ENCODE data around the gene POLR1E. TPM values are rescaled to one million over a fixed set of nuclear protein-coding genes. Genes with fewer than 3 reads are reported as not detected.
A peak's percentile ranks its signal among the peaks of the same experiment; 100 is the strongest.

Gene POLR1E, protein sequence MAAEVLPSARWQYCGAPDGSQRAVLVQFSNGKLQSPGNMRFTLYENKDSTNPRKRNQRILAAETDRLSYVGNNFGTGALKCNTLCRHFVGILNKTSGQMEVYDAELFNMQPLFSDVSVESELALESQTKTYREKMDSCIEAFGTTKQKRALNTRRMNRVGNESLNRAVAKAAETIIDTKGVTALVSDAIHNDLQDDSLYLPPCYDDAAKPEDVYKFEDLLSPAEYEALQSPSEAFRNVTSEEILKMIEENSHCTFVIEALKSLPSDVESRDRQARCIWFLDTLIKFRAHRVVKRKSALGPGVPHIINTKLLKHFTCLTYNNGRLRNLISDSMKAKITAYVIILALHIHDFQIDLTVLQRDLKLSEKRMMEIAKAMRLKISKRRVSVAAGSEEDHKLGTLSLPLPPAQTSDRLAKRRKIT
- total RNA-seq (10 to 100 TPM; 11.2 to 24.8 (median 12.8) TPM), polyA plus RNA-seq (10 to 100 TPM in 1 of 2 donors, 1 to 10 TPM in 1; 6.9 to 27.0 TPM)
- long read RNA-seq, donor 1, transcript POLR1E-202 (12 exons, 1,868 nt) = major isoform, 17 of 21 reads
- long read RNA-seq, donor 1, partial matches to known transcripts = 2 of 21 reads
- long read RNA-seq, donor 1, other reads (novel, unspliced or antisense) = 1 of 21 reads
- long read RNA-seq, donor 2, transcript POLR1E-202 (12 exons, 1,868 nt) = major isoform, 45 of 52 reads
- long read RNA-seq, donor 2, partial matches to known transcripts = 0 of 52 reads
- long read RNA-seq, donor 2, other reads (novel, unspliced or antisense) = 4 of 52 reads
- long read RNA-seq, donor 3, transcript POLR1E-202 (12 exons, 1,868 nt) = major isoform, 9 of 12 reads
- long read RNA-seq, donor 3, partial matches to known transcripts = 1 of 12 reads
- long read RNA-seq, donor 3, other reads (novel, unspliced or antisense) = 2 of 12 reads

DNA sequence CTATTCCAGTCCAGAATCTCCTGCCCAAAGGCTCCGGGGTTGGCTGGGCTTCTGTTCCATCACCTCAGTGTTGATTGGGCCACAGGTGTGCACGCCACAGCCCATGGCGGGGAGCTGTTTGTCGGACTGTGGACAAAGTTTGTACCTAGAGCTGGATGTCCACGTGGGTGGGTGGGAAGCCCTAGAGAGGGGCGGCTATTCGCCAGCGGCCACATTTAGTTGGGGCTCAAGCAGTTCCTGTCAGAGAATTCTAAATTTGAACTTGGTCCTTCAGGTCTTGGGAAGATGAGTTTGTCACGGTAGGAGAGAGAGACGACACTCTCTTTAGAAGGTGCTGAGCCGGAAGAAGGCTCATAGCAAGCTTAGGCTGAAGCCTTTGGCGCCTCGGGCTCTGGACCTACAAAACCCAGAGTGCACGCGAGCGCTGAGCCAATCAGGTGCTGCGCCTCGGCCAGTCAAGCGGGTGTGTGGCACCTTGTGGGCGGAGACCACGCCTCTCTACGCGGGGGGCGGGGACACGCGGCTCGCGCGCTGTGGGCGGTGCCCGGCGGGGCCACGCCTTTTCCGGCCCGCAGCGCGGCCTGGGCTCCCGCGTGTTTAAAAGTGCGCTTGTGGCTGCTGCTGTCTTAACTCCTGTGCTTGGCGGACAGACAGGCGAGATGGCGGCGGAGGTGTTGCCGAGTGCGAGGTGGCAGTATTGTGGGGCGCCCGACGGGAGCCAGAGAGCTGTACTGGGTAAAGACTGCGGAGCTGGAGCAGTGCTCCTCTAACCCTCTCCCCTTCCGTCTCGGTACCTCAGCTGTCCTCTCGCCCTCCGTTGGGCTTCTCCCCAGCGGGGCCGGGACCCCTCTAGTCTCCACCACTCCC is at the start of gene POLR1E:
TSS of gene POLR1E (plus strand) at position 560 of the 867 bp plus-strand sequence. CDS start at position 660, 100 bp downstream.
- peaks cover 5 to 30% (median 26%) of the 10 kb centered on the region in 12 donors for H3K4me1 ChIP-seq
- peak within 1 kb of the TSS; percentile 36 to 84 (median 70) for H3K4me3 ChIP-seq
- peak within 1 kb of the TSS in 11 of 12 donors; percentile 6 to 87 (median 78) for H3K27ac ChIP-seq
- H3K27me3 ChIP-seq = peaks cover 0 to 10% (median 0%) of the 10 kb centered on the region in 9 donors
- DNase-seq = peak; percentile 92 to 97 (median 96)
- WGBS, 4 donors = 3 to 8% (median 3%) methylated on average over 22 to 56 of the region's 56 CpGs
- H3K9me3 ChIP-seq = no peaks in the 10 kb centered on the region
- H3K36me3 ChIP-seq = peaks cover 0 to 24% (median 12%) of the 10 kb centered on the region in 9 donors
- peak; percentile 94 to 98 (median 98) for ATAC-seq
- intact Hi-C loops (cut with DNase I) = loop anchor here in 8 of 10 donors (1.0 to 10.0 kb wide), 11 partner anchors 19 to 949 kb away; partner anchors contain the start of genes FBXO10 (in 5 of the 8), ZBTB5 (in 2 of the 8), GRHPR (in 1 of the 8) and TOMM5 (in 1 of the 8)
- TF ChIP-seq, protein P1, sequence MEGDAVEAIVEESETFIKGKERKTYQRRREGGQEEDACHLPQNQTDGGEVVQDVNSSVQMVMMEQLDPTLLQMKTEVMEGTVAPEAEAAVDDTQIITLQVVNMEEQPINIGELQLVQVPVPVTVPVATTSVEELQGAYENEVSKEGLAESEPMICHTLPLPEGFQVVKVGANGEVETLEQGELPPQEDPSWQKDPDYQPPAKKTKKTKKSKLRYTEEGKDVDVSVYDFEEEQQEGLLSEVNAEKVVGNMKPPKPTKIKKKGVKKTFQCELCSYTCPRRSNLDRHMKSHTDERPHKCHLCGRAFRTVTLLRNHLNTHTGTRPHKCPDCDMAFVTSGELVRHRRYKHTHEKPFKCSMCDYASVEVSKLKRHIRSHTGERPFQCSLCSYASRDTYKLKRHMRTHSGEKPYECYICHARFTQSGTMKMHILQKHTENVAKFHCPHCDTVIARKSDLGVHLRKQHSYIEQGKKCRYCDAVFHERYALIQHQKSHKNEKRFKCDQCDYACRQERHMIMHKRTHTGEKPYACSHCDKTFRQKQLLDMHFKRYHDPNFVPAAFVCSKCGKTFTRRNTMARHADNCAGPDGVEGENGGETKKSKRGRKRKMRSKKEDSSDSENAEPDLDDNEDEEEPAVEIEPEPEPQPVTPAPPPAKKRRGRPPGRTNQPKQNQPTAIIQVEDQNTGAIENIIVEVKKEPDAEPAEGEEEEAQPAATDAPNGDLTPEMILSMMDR (IDR thresholded peaks at IDR 0.05) = no peak
- TF ChIP-seq POLR2A (IDR thresholded peaks at IDR 0.05) = peak in 1 of 2 donors; percentile 76

DNA sequence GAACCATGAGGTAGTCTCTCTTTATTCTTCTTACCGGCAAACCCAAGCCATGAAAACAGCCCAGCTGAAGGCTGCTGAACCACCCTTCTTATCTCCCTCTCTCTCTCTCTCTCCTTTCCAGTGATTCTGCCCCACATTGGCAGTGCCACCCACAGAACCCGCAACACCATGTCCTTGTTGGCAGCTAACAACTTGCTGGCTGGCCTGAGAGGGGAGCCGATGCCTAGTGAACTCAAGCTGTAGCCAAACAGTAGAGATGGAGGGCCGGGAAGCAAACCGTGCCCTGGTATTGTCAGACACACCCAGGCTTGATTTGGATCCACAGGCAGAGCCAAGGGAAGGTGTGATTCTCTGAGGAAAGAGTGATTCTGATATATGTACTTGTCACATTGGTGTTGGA is 49.2 kb upstream of the POLR1E start:
- peaks cover 0 to 100% (median 91%) of the 10 kb centered on the region in 9 donors for H3K36me3 ChIP-seq
- H3K4me1 ChIP-seq = peaks cover 0 to 54% (median 17%) of the 10 kb centered on the region in 12 donors
- peak overlapping the region in 3 of 12 donors; percentile 18 to 39 (median 24) for H3K27ac ChIP-seq
- WGBS, 4 donors = 56 to 62% (median 58%) methylated on average over 5 of the region's 5 CpGs
- peak; percentile 56 to 74 (median 70) for ATAC-seq
- no peaks in the 10 kb centered on the region for H3K9me3 ChIP-seq
- intact Hi-C loops (cut with DNase I) = no loop called here
- peak in 4 of 5 donors; percentile 36 to 74 (median 44) for DNase-seq
- no peak for TF ChIP-seq POLR2A (IDR thresholded peaks at IDR 0.05)
- TF ChIP-seq, protein P1 (IDR thresholded peaks at IDR 0.05) = no peak
- H3K4me3 ChIP-seq = no peak overlapping the region
- H3K27me3 ChIP-seq = no peaks in the 10 kb centered on the region

DNA sequence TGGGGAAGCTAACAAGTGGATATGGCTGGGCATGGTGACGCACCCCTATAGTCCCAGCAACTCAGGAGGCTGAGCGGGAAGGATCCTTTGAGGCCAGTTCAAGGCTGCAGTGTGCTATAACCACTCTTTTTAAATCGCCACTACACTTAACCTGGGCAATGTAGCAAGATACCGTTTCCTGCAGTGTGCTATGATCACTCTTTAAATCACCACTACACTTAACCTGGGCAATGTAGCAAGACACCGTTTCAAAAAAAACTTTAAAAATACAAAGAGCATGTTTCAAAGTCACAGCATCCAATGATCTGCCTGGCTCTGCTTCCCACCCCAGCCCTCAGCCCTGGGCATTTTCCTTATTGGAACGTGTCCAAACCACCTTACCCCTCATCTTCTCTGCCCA is 48.7 kb upstream of the POLR1E start:
- H3K36me3 ChIP-seq = peaks cover 0 to 100% (median 91%) of the 10 kb centered on the region in 9 donors
- peaks cover 0 to 54% (median 17%) of the 10 kb centered on the region in 12 donors for H3K4me1 ChIP-seq
- WGBS, 4 donors = 91 to 95% (median 95%) methylated on average over 6 of the region's 6 CpGs
- DNase-seq (no peak), ATAC-seq (no peak)
- no peaks in the 10 kb centered on the region for H3K9me3 ChIP-seq
- intact Hi-C loops (cut with DNase I) = no loop called here
- no peaks in the 10 kb centered on the region for H3K27me3 ChIP-seq
- TF ChIP-seq, protein P1 (IDR thresholded peaks at IDR 0.05) = no peak
- no peak for TF ChIP-seq POLR2A (IDR thresholded peaks at IDR 0.05)
- no peak overlapping the region for H3K4me3 ChIP-seq
- H3K27ac ChIP-seq = peak overlapping the region in 2 of 12 donors; percentile 18 to 24
